ENCODE data around the gene TP53RK. TPM values are rescaled to one million over a fixed set of nuclear protein-coding genes. Genes with fewer than 3 reads are reported as not detected.

Gene TP53RK
- total RNA-seq, 1 experiment from 2014 or later: 12.4 TPM

DNA sequence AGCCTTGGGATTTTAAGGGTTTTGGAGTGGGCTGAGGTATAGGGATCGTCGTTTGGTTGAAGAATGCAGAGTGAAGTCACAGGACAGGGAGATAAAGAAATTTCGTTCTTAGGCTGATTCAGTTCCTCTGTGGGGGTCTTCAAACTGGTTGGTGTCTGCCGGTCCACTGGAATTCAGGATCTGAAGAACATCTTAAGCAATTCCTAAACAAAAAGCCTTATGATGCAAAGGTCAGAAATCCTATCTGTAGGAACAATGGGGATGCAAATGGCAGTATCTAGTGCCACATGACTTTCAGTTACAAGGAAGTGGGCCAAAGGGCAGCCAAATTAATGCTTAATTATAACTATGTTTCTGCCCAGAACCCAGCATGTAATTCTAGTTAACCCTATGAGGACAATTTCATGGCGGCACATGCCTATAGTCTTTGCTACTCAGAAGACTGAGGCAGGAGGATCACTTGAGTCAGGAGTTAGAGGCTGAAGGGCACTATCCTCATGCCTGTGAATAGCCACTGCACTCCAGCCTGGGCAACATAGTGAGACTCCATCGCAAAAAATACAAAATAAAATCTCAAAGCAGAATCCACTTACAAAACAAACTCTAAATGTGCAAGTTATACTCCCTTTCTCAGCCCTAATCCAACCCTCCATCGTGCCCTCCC is 15.6 kb upstream of the TP53RK start:
- ChIA-PET CTCF (interaction anchor here (1.0 to 1.2 kb wide), 2 partner anchors 22 to 131 kb away, joined by 3 read pairs; no protein-coding TSS in a partner anchor), POLR2A (interaction anchor here (0.6 kb wide), 2 partner anchors 25 to 148 kb away, joined by 3 read pairs; no protein-coding TSS in a partner anchor)
- Mint-ChIP-seq H3K4me3 (no peak overlapping the region), H3K36me3 (peaks cover 12% of the 10 kb centered on the region; the same call in 1 of the 2 replicates), H3K9me3 (peaks cover 27% of the 10 kb centered on the region), H3K27ac (peak overlapping the region; percentile 75; the same call in 1 of the 2 replicates), H3K27me3 (ENCODE audit: low read depth) (0 out of 2 replicates have a peak, but pooled peaks cover 2% of the 10 kb centered on the region), H3K4me1 (peaks cover 38% of the 10 kb centered on the region)
- ATAC-seq: no peak
- DNase-seq (ENCODE audit: low spot score): no peak
- no peak for TF ChIP-seq ZNF138 (CRISPR knock-in tag; conservative IDR thresholded peaks at IDR 0.05)
- TF ChIP-seq, protein P1, sequence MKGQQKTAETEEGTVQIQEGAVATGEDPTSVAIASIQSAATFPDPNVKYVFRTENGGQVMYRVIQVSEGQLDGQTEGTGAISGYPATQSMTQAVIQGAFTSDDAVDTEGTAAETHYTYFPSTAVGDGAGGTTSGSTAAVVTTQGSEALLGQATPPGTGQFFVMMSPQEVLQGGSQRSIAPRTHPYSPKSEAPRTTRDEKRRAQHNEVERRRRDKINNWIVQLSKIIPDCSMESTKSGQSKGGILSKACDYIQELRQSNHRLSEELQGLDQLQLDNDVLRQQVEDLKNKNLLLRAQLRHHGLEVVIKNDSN (CRISPR knock-in tag; IDR thresholded peaks at IDR 0.05): peak; percentile 39; the same call in 1 of the 2 replicates
- TF ChIP-seq ZBTB21 (CRISPR knock-in tag; IDR thresholded peaks at IDR 0.05; ENCODE audit: borderline replicate concordance): no peak
- TF ChIP-seq, protein P2, sequence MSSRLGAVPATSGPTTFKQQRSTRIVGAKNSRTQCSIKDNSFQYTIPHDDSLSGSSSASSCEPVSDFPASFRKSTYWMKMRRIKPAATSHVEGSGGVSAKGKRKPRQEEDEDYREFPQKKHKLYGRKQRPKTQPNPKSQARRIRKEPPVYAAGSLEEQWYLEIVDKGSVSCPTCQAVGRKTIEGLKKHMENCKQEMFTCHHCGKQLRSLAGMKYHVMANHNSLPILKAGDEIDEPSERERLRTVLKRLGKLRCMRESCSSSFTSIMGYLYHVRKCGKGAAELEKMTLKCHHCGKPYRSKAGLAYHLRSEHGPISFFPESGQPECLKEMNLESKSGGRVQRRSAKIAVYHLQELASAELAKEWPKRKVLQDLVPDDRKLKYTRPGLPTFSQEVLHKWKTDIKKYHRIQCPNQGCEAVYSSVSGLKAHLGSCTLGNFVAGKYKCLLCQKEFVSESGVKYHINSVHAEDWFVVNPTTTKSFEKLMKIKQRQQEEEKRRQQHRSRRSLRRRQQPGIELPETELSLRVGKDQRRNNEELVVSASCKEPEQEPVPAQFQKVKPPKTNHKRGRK (CRISPR knock-in tag; IDR thresholded peaks at IDR 0.05; ENCODE audit: borderline replicate concordance): no peak
- TF ChIP-seq, protein P3, sequence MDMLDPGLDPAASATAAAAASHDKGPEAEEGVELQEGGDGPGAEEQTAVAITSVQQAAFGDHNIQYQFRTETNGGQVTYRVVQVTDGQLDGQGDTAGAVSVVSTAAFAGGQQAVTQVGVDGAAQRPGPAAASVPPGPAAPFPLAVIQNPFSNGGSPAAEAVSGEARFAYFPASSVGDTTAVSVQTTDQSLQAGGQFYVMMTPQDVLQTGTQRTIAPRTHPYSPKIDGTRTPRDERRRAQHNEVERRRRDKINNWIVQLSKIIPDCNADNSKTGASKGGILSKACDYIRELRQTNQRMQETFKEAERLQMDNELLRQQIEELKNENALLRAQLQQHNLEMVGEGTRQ (CRISPR knock-in tag; IDR thresholded peaks at IDR 0.05): 0 out of 2 replicates have a peak, but pooled peaks have one; percentile 23
- no peak for TF ChIP-seq GTF2I (CRISPR knock-in tag; conservative IDR thresholded peaks at IDR 0.05)
- TF ChIP-seq ZNF121 (CRISPR knock-in tag; IDR thresholded peaks at IDR 0.05): peak; percentile 58; the same call in 1 of the 2 replicates
- TF ChIP-seq ETV6 (CRISPR knock-in tag; IDR thresholded peaks at IDR 0.05): 0 out of 2 replicates have a peak, but pooled peaks have one; percentile 28

DNA sequence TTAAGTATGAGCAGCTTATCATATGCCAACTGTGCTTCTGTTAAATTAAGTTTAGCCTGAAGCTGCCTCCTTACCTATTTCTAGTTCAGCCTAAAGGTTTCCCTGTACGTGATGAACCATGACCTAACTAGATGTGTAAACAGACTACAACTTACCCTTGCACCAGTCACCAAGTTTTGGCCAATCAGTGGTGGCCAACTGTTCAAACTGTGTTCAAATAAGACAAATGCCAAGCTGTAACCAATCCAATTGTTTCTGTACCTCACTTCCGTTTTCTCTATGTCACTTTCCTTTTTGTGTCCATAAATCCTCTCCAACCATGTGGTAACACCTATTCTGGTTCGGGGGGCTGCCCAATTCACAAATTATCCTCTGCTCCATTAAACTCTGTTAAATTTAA is 14.2 kb upstream of the TP53RK start:
- TF ChIP-seq CBFB (CRISPR knock-in tag; IDR thresholded peaks at IDR 0.05; ENCODE audit: low read depth) (no peak), ZNF423 (CRISPR knock-in tag; IDR thresholded peaks at IDR 0.05) (no peak), RELA (CRISPR knock-in tag; IDR thresholded peaks at IDR 0.05; ENCODE audit: borderline replicate concordance) (no peak), NR2C2 (CRISPR knock-in tag; IDR thresholded peaks at IDR 0.05) (no peak), HMGA2 (CRISPR knock-in tag; IDR thresholded peaks at IDR 0.05) (no peak), TP53 (CRISPR knock-in tag; IDR thresholded peaks at IDR 0.05) (no peak), NR3C1 (CRISPR knock-in tag; conservative IDR thresholded peaks at IDR 0.05; ENCODE audit: low read depth) (no peak)
- TF ChIP-seq, protein P4, sequence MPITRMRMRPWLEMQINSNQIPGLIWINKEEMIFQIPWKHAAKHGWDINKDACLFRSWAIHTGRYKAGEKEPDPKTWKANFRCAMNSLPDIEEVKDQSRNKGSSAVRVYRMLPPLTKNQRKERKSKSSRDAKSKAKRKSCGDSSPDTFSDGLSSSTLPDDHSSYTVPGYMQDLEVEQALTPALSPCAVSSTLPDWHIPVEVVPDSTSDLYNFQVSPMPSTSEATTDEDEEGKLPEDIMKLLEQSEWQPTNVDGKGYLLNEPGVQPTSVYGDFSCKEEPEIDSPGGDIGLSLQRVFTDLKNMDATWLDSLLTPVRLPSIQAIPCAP (CRISPR knock-in tag; IDR thresholded peaks at IDR 0.05): no peak
- TF ChIP-seq, protein P5, sequence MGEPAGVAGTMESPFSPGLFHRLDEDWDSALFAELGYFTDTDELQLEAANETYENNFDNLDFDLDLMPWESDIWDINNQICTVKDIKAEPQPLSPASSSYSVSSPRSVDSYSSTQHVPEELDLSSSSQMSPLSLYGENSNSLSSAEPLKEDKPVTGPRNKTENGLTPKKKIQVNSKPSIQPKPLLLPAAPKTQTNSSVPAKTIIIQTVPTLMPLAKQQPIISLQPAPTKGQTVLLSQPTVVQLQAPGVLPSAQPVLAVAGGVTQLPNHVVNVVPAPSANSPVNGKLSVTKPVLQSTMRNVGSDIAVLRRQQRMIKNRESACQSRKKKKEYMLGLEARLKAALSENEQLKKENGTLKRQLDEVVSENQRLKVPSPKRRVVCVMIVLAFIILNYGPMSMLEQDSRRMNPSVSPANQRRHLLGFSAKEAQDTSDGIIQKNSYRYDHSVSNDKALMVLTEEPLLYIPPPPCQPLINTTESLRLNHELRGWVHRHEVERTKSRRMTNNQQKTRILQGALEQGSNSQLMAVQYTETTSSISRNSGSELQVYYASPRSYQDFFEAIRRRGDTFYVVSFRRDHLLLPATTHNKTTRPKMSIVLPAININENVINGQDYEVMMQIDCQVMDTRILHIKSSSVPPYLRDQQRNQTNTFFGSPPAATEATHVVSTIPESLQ (CRISPR knock-in tag; IDR thresholded peaks at IDR 0.05): no peak
- TF ChIP-seq, protein P2 (CRISPR knock-in tag; IDR thresholded peaks at IDR 0.05; ENCODE audit: borderline replicate concordance): no peak
- TF ChIP-seq, protein P6, sequence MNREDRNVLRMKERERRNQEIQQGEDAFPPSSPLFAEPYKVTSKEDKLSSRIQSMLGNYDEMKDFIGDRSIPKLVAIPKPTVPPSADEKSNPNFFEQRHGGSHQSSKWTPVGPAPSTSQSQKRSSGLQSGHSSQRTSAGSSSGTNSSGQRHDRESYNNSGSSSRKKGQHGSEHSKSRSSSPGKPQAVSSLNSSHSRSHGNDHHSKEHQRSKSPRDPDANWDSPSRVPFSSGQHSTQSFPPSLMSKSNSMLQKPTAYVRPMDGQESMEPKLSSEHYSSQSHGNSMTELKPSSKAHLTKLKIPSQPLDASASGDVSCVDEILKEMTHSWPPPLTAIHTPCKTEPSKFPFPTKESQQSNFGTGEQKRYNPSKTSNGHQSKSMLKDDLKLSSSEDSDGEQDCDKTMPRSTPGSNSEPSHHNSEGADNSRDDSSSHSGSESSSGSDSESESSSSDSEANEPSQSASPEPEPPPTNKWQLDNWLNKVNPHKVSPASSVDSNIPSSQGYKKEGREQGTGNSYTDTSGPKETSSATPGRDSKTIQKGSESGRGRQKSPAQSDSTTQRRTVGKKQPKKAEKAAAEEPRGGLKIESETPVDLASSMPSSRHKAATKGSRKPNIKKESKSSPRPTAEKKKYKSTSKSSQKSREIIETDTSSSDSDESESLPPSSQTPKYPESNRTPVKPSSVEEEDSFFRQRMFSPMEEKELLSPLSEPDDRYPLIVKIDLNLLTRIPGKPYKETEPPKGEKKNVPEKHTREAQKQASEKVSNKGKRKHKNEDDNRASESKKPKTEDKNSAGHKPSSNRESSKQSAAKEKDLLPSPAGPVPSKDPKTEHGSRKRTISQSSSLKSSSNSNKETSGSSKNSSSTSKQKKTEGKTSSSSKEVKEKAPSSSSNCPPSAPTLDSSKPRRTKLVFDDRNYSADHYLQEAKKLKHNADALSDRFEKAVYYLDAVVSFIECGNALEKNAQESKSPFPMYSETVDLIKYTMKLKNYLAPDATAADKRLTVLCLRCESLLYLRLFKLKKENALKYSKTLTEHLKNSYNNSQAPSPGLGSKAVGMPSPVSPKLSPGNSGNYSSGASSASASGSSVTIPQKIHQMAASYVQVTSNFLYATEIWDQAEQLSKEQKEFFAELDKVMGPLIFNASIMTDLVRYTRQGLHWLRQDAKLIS (CRISPR knock-in tag; IDR thresholded peaks at IDR 0.05; ENCODE audit: borderline replicate concordance): no peak
- TF ChIP-seq, protein P7, sequence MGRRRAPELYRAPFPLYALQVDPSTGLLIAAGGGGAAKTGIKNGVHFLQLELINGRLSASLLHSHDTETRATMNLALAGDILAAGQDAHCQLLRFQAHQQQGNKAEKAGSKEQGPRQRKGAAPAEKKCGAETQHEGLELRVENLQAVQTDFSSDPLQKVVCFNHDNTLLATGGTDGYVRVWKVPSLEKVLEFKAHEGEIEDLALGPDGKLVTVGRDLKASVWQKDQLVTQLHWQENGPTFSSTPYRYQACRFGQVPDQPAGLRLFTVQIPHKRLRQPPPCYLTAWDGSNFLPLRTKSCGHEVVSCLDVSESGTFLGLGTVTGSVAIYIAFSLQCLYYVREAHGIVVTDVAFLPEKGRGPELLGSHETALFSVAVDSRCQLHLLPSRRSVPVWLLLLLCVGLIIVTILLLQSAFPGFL (CRISPR knock-in tag; IDR thresholded peaks at IDR 0.05; ENCODE audit: borderline replicate concordance): no peak
- Mint-ChIP-seq H3K4me1 (peaks cover 34% of the 10 kb centered on the region), H3K27ac (no peak overlapping the region), H3K9me3 (peaks cover 32% of the 10 kb centered on the region), H3K36me3 (peaks cover 12% of the 10 kb centered on the region; the same call in 1 of the 2 replicates), H3K4me3 (no peak overlapping the region), H3K27me3 (ENCODE audit: low read depth) (no peaks in the 10 kb centered on the region)
- DNase-seq (ENCODE audit: low spot score): no peak
- ChIA-PET CTCF (interaction anchor here (1.2 to 3.1 kb wide), 2 partner anchors 20 to 141 kb away, joined by 3 to 10 read pairs; no protein-coding TSS in a partner anchor), POLR2A (no interaction called here)
- ATAC-seq: no peak
